ENCODE data around the gene MEOX1.
A peak's percentile ranks its signal among the peaks of the same experiment; 100 is the strongest.
"Not testable (repeated sequence)": the region's sequence is repeated elsewhere in the genome, so short reads cannot be mapped to it uniquely, and the experiment has no call there.

The MEOX1 gene

GRCh38 chr17:43695970-43696865 is 34.5 kb upstream of the MEOX1 start:
- TF ChIP-seq, protein P1, sequence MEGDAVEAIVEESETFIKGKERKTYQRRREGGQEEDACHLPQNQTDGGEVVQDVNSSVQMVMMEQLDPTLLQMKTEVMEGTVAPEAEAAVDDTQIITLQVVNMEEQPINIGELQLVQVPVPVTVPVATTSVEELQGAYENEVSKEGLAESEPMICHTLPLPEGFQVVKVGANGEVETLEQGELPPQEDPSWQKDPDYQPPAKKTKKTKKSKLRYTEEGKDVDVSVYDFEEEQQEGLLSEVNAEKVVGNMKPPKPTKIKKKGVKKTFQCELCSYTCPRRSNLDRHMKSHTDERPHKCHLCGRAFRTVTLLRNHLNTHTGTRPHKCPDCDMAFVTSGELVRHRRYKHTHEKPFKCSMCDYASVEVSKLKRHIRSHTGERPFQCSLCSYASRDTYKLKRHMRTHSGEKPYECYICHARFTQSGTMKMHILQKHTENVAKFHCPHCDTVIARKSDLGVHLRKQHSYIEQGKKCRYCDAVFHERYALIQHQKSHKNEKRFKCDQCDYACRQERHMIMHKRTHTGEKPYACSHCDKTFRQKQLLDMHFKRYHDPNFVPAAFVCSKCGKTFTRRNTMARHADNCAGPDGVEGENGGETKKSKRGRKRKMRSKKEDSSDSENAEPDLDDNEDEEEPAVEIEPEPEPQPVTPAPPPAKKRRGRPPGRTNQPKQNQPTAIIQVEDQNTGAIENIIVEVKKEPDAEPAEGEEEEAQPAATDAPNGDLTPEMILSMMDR (IDR thresholded peaks at IDR 0.05; ENCODE audit: borderline replicate concordance, control extremely low read depth, extremely low read depth, insufficient read depth, missing control alignments), result no peak
- DNase-seq (ENCODE audit: low spot score), result no peak
- in situ Hi-C loops (cut with MboI; ENCODE audit: low sequenced_read_pairs, unreplicated experiment), result no loop called here

DNA sequence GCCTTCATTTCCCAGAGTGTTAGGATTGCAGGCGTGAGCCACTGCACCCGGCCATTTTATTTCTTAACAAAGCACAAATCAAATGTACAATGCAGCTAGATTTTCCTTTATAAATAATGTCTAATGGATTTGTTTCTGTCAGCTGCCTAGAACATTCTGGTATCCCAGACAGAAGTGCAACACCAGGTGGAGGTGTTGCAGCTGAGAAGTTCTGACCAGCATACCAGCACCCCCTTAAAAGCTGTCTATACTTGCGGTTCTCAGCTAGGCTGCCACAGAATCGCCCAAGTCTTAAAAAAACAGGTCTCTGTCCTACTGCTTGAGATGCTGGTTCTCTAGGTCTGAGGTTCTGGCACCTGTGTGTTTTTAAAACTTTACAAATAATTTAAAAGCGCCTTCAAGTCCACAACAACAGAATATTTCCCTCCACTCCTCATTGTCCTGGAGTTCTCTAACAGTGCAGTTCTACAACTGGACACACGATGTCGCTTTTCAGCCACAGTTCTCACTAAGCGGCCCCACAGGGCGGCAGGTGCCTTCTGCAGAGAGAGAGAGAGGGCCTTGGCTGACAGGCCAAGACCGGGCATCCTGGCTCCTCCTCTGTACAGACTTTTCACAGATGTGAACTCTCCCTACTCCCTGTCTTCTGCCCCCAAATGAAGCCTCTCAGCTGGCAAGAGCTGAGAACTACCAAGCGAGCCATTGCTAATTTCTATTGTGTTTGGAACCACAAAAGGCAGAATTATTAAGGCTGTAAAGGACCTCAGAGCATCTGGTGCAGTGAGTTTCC is 32.6 kb upstream of the MEOX1 start:
- in situ Hi-C loops (cut with MboI; ENCODE audit: low sequenced_read_pairs, unreplicated experiment), result no loop called here
- TF ChIP-seq, protein P1 (IDR thresholded peaks at IDR 0.05; ENCODE audit: borderline replicate concordance, control extremely low read depth, extremely low read depth, insufficient read depth, missing control alignments), result peak; percentile 90
- peak; percentile 84 for DNase-seq (ENCODE audit: low spot score)

GRCh38 chr17:43691317-43691693 is 29.6 kb upstream of the MEOX1 start:
- in situ Hi-C loops (cut with MboI; ENCODE audit: low sequenced_read_pairs, unreplicated experiment), result no loop called here
- DNase-seq (ENCODE audit: low spot score), result no peak
- TF ChIP-seq, protein P1 (IDR thresholded peaks at IDR 0.05; ENCODE audit: borderline replicate concordance, control extremely low read depth, extremely low read depth, insufficient read depth, missing control alignments), result no peak

GRCh38 chr17:43690624-43691316 is 29.0 kb upstream of the MEOX1 start:
- TF ChIP-seq, protein P1 (IDR thresholded peaks at IDR 0.05; ENCODE audit: borderline replicate concordance, control extremely low read depth, extremely low read depth, insufficient read depth, missing control alignments), result no peak
- in situ Hi-C loops (cut with MboI; ENCODE audit: low sequenced_read_pairs, unreplicated experiment), result no loop called here
- no peak for DNase-seq (ENCODE audit: low spot score)

GRCh38 chr17:43689814-43690213 is 28.1 kb upstream of the MEOX1 start:
- no peak for DNase-seq (ENCODE audit: low spot score)
- TF ChIP-seq, protein P1 (IDR thresholded peaks at IDR 0.05; ENCODE audit: borderline replicate concordance, control extremely low read depth, extremely low read depth, insufficient read depth, missing control alignments), result no peak
- in situ Hi-C loops (cut with MboI; ENCODE audit: low sequenced_read_pairs, unreplicated experiment), result no loop called here

DNA sequence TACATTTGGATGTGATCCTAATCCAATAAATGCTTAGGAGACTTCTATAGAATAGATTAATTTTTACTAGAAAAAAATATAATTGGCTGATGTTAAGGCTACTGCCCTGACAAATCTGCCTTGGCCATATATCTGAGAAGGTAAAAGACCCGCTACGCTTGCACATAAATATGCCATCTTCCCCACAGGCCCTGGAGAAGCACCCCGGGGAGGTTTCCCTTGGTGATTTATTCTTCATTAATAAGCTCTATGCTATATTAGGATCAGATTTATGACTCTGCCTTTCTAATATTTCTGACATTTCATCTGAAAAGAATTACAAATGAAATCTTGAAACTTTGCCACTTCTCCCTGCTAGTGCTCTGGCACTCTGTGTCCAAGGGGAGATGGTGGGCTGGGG is 27.4 kb upstream of the MEOX1 start:
- in situ Hi-C loops (cut with MboI; ENCODE audit: low sequenced_read_pairs, unreplicated experiment), result no loop called here

GRCh38 chr17:43686957-43687356 is 25.2 kb upstream of the MEOX1 start:
- in situ Hi-C loops (cut with MboI; ENCODE audit: low sequenced_read_pairs, unreplicated experiment); DNase-seq (ENCODE audit: low spot score): not testable (repeated sequence)

More for the DNA sequence above, 27.4 kb upstream of the MEOX1 start:
- TF ChIP-seq, protein P1 (IDR thresholded peaks at IDR 0.05; ENCODE audit: borderline replicate concordance, control extremely low read depth, extremely low read depth, insufficient read depth, missing control alignments), result no peak
- DNase-seq (ENCODE audit: low spot score), result no peak

All from GM13976 (cell line).